ENCODE data around the gene TBC1D22A.

Gene TBC1D22A

GRCh38 chr22:46796566-46797195, 34.2 kb downstream of the TBC1D22A start:
- no peak for DNase-seq
- H3K27ac ChIP-seq, result no peak overlapping the region
- TF ChIP-seq CTCF (IDR thresholded peaks at IDR 0.05; ENCODE audit: low read depth, low read length, missing control alignments), result no peak
- H3K27me3 ChIP-seq (replicated peaks), result no peaks in the 10 kb centered on the region
- peaks cover 20% of the 10 kb centered on the region for H3K36me3 ChIP-seq (replicated peaks)
- no peak overlapping the region for H3K4me3 ChIP-seq (ENCODE audit: low read depth, low read length)
- in situ Hi-C loops (cut with HindIII; ENCODE audit: low pct_ligation_motif_present, low sequenced_read_pairs), result no loop called here

DNA sequence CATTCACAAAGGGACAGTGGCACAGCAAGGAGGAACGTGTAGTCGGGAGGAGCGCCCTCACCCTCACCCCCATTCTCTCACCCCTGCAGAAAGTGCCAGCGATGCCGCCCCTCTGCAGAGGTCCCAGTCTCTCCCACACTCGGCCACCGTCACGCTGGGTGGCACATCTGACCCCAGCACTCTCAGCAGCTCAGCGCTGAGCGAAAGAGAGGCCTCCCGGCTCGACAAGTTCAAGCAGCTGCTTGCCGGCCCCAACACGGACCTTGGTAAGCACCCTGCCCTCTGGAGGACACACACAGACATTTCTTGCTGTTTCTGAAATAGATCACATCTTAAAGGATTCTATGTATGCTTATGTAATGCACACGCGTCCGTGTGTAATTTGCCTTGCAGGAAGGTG, 34.9 kb downstream of the TBC1D22A start:
- Histone ChIP-seq H3K4me3 (ENCODE audit: low read depth, low read length) (no peak overlapping the region), H3K36me3 (replicated peaks) (peaks cover 20% of the 10 kb centered on the region), H3K27ac (no peak overlapping the region), H3K27me3 (replicated peaks) (no peaks in the 10 kb centered on the region)
- in situ Hi-C loops (cut with HindIII; ENCODE audit: low pct_ligation_motif_present, low sequenced_read_pairs), result no loop called here
- peak; percentile 39 for DNase-seq
- peak; percentile 68 for TF ChIP-seq CTCF (IDR thresholded peaks at IDR 0.05; ENCODE audit: low read depth, low read length, missing control alignments)

DNA sequence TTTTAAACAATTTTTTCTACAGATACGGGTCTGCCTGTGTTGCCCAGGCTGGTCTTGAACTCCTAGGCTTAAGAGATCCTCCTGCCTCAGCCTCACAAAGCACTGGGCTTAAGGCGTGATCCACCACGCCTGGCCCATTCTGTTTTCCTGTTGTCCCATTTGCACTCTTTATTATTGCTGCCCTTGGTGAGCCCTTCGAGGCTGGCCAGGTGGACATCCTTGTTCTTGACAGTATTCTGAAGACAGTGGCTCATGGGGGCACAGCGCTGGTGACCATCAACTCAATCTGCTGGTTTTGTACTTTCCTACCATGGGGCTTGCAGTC, 35.6 kb downstream of the TBC1D22A start:
- DNase-seq, result no peak
- peaks cover 20% of the 10 kb centered on the region for H3K36me3 ChIP-seq (replicated peaks)
- no peak overlapping the region for H3K27ac ChIP-seq
- no peaks in the 10 kb centered on the region for H3K27me3 ChIP-seq (replicated peaks)
- H3K4me3 ChIP-seq (ENCODE audit: low read depth, low read length), result no peak overlapping the region
- in situ Hi-C loops (cut with HindIII; ENCODE audit: low pct_ligation_motif_present, low sequenced_read_pairs), result no loop called here
- TF ChIP-seq CTCF (IDR thresholded peaks at IDR 0.05; ENCODE audit: low read depth, low read length, missing control alignments), result no peak

- TF ChIP-seq CTCF (IDR thresholded peaks at IDR 0.05; ENCODE audit: low read depth, low read length, missing control alignments), result peak; percentile 97
- in situ Hi-C loops (cut with HindIII; ENCODE audit: low pct_ligation_motif_present, low sequenced_read_pairs), result no loop called here
- Histone ChIP-seq H3K4me3 (ENCODE audit: low read depth, low read length) (no peak overlapping the region), H3K36me3 (replicated peaks) (peaks cover 14% of the 10 kb centered on the region), H3K27me3 (replicated peaks) (no peaks in the 10 kb centered on the region), H3K27ac (no peak overlapping the region)
- DNase-seq, result peak; percentile 62
Measured at GRCh38 chr22:46798366-46799350, 36.2 kb downstream of the TBC1D22A start.

- DNase-seq, result no peak
- in situ Hi-C loops (cut with HindIII; ENCODE audit: low pct_ligation_motif_present, low sequenced_read_pairs), result no loop called here
- Histone ChIP-seq H3K27ac (no peak overlapping the region), H3K27me3 (replicated peaks) (no peaks in the 10 kb centered on the region), H3K4me3 (ENCODE audit: low read depth, low read length) (no peak overlapping the region), H3K36me3 (replicated peaks) (peaks cover 9% of the 10 kb centered on the region)
- TF ChIP-seq CTCF (IDR thresholded peaks at IDR 0.05; ENCODE audit: low read depth, low read length, missing control alignments), result no peak
Measured at GRCh38 chr22:46799626-46800025, 37.2 kb downstream of the TBC1D22A start.
